GM12891 (cell line): Measurements from ENCODE around the gene CFAP70.
"Not testable (repeated sequence)": the region's sequence is repeated elsewhere in the genome, so short reads cannot be mapped to it uniquely, and the experiment has no call there.

Source experiments
- PAX5 ChIP-seq: IDR thresholded peaks from 2 replicates; pipeline ENCODE4 v1.6.1; 2011; ENCODE audit warnings: low read length, moderate library complexity, mild to moderate bottlenecking; ENCODE audit not compliant: insufficient read depth, severe bottlenecking
- POLR2A ChIP-seq: IDR thresholded peaks from 2 replicates; pipeline ENCODE4 v1.6.1; 2011; ENCODE audit warnings: low read depth, low read length, control low read depth
- POLR2AphosphoS5 ChIP-seq: IDR thresholded peaks from 2 replicates; pipeline ENCODE4 v1.6.1; 2011; ENCODE audit warnings: low read depth, low read length, control low read depth
- POU2F2 ChIP-seq: IDR thresholded peaks from 2 replicates; pipeline ENCODE4 v1.6.1; 2011; ENCODE audit warnings: low read depth, mild to moderate bottlenecking, control low read depth, low read length, moderate library complexity
- SPI1 ChIP-seq: IDR thresholded peaks from 2 replicates; pipeline ENCODE4 v1.6.1; 2011; ENCODE audit warnings: low read depth, low read length, control low read depth
- TAF1 ChIP-seq: IDR thresholded peaks from 2 replicates; pipeline ENCODE4 v1.6.1; 2011; ENCODE audit warnings: low read depth, low read length, control low read depth

- TF ChIP-seq TAF1, POLR2A, POLR2AphosphoS5, PAX5, SPI1, POU2F2: not testable (repeated sequence)
These were observed 100.1 kb downstream of the CFAP70 start for GRCh38 chr10:73258612-73259011.
